HG03097 (cell line): ENCODE data around the gene UNC13A.
"Not testable (repeated sequence)": the region's sequence is repeated elsewhere in the genome, so short reads cannot be mapped to it uniquely, and the experiment has no call there.

Source experiments
- ATAC-seq: cut with Tn5 transposase; IDR thresholded peaks from one replicate; pipeline ENCODE4 v1.9.1; 2021; ENCODE audit not compliant: unreplicated experiment, low FRiP score

UNC13A gene

DNA sequence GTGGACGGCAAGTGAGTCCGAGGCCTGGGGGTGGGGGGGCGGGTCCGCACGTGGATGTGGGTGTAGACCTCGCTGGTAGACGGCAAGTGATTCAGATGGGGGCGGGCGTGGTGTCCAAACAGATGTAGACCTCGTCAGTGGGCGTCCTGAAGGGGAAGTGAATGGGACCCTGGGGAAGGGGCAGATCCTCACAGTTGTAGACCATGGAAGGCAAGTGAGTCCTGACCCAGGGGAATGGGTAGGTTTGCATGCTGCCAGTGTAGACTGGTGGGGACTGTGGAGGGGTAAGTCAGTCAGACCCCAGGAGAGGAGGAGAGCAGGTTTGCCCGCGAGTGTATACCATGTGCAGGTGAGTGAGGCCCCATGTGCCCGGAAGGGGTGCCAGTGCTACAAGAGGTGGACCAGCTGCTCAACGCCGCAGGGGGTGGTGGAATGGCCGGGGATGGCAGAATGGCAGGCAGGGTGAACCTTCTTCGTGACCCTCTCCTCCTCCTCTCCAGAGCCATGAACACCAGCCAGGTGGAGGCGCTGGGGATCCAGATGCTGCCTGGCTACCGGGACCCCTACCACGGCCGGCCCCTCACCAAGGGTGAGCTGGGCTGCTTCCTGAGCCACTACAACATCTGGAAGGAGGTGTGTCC, 110.6 kb downstream of the UNC13A start:
- ATAC-seq, result no peak

DNA sequence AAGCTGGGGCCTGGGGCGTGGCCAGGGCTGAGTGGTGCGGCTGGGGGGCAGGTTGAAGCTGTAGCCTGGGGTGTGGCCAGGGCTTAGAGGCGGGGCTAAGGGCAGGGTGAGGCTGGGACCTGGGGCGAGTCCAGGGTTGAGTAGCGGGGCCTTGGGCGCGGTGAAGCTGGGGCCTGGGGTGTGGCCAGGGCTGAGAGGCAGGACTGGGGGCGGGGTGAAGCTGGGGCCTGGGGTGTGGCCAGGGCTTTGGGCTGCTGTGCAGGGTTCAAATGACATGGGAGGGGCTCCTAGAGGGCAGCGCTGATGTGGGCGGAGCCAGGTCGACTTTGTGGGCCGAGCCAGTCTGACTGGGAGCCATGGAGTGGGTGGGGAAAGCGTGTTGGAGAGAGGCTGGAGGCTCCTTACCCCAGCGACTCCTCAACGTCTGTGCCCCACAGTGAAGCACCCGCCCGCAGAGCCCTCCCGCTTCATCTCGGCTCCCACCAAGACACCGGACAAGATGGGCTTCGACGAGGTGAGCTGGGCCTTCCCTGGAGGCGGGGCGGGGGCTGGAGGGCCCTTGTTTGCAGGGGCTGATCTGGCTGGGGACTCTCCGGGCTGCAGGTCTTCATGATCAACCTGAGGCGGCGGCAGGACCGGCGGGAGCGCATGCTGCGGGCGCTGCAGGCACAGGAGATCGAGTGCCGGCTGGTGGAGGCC, 111.2 kb downstream of the UNC13A start:
- no peak for ATAC-seq

DNA sequence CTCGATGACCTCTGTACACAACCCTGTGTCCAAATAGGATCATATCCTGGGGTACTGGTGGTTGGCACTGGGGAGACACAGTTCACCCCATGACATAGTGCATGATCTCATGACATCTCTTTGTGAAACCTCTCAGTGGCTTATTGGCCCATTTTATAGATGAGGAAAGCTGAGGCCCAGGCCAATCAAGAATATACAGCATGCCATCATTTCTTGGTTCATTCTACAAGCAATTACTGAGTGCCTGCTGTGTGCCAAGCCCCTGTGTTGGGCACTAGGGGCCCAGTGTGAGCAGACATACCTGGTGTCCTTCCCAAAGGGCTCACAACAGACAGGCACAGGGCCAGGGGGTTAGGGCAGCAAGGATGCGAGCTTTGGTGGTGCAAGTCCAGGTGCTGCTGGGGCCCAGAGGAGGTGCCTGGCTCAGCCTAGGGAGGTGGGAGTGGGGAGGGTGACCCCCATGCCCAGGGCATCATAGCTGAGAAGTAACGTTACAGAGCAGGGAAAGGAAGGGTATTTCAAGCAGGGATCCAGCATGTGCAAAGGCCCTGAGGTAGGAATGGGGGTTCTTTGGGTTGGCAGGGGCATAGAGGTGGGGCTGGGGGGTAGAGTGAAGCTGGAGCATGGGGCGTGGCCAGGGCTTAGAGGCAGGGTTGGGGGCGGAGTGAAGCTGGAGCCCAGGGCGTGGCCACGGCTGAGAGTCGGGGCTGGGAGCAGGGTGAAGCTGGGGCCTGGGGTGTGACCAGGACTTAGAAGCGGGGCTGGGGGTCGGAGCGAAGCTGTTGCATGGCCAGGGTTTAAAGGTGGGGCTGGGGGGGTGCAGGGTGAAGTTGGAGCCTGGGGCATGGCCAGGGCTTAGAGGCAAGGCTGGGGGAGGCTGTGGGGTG, 112.0 kb downstream of the UNC13A start:
- no peak for ATAC-seq

DNA sequence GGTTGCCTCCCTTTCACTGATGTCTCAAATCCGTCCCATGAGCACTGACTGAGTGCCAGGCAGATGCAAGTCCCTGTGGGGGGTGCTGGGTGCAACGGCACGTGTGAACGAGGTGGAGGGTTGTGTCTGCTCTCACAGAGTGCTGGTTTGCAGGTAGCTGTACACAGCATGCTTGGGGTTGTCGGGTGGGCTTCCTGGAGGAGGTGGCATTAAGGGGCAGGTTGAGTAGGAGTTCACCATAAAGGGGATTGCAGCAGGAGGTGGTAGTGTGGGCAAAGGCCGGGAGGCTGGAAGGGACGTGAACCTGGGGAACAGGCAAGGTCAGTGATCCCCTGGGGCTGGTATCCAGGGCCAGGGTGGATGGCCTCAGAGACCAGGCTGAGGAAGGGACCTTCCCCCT, 115.5 kb downstream of the UNC13A start:
- ATAC-seq, result no peak

DNA sequence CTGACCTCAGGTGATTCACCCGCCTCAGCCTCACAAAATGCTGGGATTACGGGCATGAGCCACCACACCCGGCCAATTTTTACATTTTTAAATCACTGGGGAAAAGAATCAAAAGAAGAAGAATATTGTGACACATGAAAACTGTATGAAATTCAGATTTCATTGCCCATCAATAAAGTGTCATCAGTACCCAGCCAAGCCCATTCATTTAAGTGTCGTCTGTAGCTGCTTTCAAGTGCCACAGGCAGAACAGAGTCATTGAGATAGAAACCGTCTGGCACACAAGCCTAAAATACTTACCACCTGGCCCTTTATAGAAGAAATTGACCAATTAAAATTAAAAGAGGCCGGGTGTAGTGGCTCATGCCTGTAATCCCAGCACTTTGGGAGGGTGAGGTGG, 117.4 kb downstream of the UNC13A start:
- ATAC-seq, result no peak

DNA sequence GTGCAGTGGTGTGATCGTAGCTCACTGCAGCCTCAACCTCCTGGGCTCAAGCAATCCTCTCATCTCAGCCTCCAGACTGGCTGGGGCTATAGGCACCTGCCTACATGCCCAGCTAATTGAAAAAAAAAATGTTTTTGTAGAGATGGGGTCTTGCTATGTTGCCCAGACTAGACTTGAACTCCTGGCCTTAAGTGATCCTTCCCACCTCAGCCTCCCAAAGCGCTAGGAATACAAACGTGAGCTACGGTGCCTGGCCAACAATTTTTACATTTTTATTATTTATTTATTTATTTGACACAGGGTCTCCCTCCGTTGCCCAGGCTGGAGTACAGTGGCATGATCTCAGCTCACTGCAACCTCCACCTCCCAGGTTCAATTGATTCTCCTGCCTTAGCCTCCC, 117.9 kb downstream of the UNC13A start:
- ATAC-seq, result not testable (repeated sequence)

DNA sequence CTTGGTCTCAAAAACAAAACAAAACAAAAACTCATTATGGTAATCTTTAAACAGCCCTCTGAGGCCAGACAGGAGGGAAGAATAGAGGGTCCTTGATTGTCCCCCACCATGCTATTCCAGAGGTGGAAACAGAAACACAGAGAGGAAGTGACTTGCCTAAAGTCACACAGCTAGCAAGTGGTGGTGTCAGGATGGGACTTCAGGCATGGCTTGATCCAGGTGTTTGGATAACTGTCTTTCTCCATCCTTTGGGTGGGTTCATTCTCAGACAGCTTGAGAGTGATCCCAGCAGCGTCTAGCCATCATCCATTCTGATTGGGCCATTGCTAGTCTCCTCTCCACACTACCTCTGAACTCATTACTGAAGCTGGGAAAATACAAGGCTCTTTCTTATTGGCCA, 120.2 kb downstream of the UNC13A start:
- ATAC-seq, result no peak

DNA sequence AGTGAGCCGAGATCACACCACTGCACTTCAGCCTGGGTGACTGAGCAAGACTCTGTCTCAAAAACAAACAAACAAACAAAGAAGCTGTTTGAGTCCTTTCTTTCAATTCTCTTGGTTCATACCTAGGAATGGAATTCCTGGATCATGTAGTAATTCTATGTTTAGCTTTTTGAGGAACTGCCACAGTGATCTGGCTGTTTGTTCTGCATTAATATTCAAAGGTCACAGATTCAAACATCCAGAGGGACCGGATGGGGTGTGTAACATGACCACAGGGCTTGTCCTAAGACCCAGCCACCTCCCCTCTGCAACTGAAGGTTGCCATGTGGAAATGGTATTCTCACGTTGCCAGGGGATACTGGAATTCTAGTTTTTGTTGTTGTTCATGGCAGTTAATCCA, 122.5 kb downstream of the UNC13A start:
- ATAC-seq, result no peak

DNA sequence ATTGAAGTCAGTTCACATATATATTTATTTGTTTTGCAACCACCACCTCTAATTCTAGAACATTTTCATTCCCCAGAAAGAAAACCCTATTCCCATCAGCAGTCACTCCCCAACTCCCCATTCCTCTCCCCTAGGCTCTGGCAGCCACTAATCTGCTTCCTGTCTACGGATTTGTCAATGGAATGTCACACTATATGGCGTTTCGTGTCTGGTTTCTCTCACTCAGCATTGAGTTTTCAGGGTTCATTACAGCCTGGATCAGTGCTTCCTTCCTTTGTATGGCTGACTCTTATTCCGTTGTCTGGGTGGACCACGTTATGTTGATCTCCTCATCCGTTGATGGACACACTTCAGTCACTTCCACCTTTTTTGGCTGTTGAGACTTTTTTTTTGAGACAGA, 123.4 kb downstream of the UNC13A start:
- ATAC-seq, result no peak

DNA sequence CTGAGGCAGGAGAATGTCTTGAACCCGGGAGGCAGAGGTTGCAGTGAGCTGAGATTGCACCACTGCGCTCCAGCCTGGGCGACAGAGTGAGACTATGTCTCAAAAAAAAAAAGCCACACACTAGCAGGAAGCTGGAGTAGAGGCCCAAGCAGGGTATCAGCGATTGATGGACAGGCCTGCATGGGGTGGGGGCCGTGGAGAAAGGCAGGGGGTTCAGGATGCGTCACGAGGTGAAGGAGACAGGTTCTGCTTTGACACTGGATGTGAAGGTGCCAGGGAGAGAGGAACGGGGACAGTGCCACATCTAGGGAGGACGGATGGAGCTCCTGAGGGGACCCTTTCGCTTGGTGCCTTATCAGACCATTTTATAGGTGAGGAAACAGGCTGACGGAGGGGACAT, 125.6 kb downstream of the UNC13A start:
- ATAC-seq, result no peak

DNA sequence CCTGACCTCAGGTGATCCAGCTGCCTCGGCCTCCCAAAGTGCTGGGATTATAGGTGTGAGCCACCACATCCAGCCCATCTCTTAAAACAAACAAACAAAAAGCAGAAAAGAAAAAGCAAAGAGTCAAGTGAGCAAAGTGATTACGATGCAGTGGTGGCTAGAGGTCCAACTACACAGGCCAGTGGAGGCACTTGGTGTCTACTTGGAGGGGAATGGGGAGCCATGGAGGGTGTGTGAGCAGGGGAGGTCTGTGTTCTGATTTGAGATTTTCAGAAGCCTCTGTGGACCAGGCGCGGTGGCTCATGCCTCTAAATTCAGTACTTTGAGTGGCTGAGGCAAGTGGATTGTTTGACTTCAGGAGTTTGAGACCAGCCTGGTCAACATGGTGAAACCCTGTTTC, 126.1 kb downstream of the UNC13A start:
- no peak for ATAC-seq

DNA sequence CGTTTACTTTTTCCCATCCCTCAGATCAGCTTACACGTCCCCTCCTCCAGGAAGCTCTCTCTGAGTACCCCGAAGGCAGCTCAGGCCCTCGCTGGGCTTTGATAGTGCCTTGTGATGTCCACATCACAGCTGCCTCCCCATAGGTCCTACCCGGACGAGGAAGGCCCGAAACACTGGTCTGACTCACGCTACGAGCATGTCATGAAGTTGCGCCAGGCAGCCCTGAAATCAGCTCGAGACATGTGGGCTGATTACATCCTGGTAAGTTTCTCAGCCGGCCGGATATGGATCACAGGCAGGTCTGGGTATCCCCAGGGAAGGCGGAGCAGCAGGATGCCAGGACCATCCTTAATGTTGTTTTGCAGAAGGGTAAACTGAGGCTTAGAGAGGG, 128.0 kb downstream of the UNC13A start:
- no peak for ATAC-seq

DNA sequence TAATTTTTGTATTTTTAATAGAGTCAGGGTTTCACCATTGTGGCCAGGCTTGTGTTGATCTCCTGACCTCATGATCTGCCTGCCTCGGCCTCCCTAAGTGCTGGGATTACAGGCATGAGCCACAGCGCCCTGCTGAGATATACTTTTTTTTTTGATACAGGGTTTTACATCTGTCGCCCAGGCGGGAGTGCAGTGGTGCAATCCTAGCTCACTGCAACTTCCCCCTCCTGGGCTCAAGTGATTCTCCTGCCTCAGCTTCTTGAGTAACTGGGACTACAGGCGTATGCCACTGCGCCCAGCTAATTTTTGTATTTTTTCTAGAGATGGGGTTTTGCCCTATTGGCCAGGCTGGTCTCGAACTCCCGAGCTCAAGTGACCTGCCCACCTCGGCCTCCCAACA, 130.7 kb downstream of the UNC13A start:
- no peak for ATAC-seq

DNA sequence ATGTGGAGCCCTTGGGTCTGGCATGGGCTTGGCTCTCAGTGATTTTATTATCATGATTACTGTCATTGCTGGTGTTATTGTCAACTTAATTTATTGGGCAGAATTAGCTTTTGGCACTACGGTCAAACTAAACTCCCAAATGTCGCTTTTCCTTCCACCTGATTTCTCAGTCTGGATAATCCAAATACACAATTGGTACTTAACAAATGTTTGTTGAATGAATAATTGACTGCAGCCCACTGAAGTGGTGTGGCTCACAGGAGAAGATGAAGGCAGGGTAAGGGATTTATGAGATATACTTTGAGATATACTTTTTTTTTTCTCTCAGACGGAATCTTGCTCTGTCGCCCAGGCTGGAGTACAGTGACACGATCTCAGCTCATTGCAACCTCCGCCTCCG, 131.2 kb downstream of the UNC13A start:
- ATAC-seq, result no peak

DNA sequence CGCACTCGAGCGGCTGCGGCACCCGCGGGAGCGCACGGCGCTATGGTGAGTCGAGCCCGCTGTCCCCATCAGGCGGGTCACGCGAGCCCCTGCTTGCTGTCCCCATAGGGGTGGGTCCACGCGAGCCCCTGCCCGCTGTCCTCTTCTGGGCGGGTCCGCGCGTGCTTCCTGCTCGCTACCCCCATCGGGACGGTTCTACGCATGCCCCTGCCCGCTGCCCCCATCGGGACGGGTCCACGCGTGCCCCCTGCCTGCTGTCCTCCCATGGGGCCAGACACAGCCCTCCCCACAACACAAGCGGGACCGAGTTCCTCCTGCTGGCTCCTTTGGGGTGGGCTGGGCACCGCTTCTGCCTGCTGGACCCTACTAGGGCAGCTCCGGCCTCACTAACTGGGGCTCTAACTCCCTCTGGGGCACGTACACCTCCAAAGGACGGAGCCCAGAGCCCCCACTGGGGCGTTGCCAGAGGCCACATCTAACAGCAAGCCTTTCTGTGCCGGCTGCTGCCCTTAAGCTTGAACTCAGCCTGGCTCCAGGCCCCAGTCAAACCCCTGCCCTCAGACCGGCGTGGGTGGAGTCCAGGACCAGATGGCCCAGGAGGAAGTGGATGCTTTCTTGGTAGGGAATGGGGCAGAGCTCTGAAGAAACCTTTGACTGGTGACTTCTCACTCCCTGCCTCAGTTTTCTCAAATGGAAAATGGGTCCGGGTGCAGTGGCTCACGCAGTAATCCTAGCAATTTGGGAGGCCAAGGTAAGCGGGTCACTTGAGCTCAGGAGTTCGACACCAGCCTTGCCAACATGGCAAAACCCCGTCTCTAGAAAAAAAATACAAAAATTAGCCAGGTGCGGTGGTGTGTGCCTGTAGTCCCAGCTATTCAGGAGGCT, 132.0 kb downstream of the UNC13A start:
- ATAC-seq, result peak; percentile 25

DNA sequence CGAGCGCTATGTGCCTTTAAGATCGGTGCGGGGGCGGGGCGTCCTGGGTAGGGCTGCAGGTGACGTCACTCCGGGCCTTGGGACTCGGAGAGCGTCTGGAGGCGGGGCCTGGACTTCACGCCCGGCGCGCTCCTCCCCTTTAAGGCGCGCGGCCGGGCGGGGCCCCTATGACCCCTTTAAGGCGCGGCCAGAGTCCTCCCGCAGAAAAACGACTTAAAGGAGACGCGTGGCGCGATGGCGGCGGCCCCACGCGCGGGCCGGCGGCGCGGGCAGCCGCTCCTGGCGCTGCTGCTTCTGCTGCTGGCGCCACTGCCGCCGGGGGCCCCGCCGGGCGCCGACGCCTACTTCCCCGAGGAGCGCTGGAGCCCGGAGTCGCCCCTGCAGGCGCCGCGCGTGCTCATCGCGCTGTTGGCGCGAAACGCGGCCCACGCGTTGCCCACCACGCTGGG, 132.7 kb downstream of the UNC13A start, which contains the start of gene COLGALT1:
COLGALT1 (plus strand) TSS at position 170 of the 449 bp plus-strand sequence; CDS start at position 235, 65 bp downstream.
- peak; percentile 80 for ATAC-seq

DNA sequence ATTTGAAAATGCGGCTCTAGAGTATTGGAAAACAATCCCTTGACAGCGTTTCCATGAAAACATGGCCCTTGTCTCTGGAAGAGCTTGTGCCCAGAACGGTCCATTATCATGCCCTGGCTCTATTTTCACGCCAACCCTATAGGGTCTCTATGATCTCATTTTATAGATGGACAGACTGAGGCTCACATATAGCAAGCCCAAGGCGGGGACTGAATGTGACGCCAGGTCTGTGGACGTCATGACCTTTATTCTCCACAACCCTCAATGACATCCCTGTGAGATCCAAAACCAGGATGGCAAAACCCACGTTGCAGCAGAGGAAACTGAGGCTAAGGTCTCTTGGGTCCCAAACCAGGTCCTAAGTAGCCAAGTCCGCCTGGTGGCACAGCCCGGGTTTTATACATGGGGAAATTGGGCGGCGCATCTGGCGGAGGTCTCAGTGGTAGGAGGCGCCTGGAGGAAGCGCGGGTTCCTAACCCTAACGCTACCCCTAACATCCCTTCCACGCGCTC, 133.1 kb downstream of the UNC13A start:
- ATAC-seq, result no peak

DNA sequence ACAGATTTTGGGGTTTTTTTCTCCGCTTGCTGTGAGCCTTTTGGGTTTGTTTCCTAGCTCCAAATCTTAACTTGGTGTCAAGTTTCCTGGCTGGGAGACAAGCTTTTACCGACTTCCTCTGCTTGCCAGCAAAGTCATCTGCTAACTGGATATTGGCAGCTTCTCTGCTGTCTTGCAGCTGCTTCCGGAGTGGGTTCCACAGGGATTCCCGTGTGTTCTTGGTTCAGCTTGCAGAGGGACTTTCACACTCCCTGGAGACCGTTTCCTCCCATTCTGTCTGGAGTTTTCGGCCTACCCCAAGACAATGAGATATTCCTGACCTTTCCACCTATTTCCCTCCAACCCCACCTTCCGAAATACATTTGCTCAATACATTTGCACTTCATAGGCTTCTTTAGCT, 134.9 kb downstream of the UNC13A start:
- no peak for ATAC-seq

DNA sequence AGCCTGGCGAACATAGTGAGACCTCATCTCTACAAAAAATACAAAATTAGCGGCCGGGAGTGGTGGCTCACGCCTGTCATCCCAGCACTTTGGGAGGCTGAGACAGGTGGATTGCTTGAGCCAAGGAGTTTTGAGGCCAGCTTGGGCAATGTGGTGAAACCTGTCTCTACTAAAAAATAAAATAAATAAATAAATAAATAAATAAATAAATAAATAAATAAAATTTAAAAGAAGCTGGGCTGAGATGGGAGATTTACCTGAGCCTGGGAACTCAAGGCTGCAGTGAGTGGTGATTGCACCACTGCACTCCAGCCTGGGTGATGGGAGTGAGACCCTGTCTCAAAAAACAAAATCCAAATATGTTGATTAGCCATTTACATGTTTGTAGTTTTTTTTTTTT, 135.4 kb downstream of the UNC13A start:
- not testable (repeated sequence) for ATAC-seq
